Measurements from ENCODE around the gene BBS2. TPM values are rescaled to one million over a fixed set of nuclear protein-coding genes. Genes with fewer than 3 reads are reported as not detected.
A peak's percentile ranks its signal among the peaks of the same experiment; 100 is the strongest.

Gene BBS2
- total and polyA plus RNA-seq, 10 donors = 22.9 to 70.3 (median 50.4) TPM

DNA sequence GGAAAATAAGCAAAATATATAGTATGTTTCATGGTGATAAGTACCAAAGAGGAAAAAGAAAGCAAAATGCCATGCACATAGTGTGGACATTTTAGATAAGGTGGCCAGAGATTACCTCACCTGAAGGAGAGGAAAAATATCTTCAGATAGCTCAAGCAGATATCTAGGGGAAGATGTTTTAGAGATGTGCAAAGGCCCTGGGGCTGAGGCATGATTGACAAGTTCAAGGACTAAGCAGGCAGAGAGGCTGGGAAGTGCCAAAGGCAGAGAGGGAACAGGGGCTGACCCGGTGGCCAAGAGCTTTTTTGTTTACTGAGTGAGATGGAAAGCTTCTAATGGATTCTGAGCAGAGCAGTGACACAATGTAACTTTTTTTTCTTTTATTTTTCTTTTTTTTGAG lies 40.6 kb upstream of the BBS2 start:
- H3K9me3 ChIP-seq = no peaks in the 10 kb centered on the region
- intact Hi-C loops (cut with DNase I; ENCODE audit: low total_unique reads) = no loop called here
- no peaks in the 10 kb centered on the region for H3K36me3 ChIP-seq
- DNase-seq = no peak
- WGBS, 5 donors = 41 to 82% (median 73%) methylated on average over 1 of the region's 1 CpG
- H3K4me3 ChIP-seq = no peak overlapping the region
- no peaks in the 10 kb centered on the region for H3K4me1 ChIP-seq
- TF ChIP-seq POLR2AphosphoS5 (IDR thresholded peaks at IDR 0.05) (no peak), CTCF (IDR thresholded peaks at IDR 0.05 in 8 of 11, conservative IDR thresholded peaks at IDR 0.05 in 3 of 11) (no peak), POLR2A (IDR thresholded peaks at IDR 0.05) (no peak)
- H3K27ac ChIP-seq = no peak overlapping the region
- peaks cover 0 to 23% (median 0%) of the 10 kb centered on the region in 7 donors for H3K27me3 ChIP-seq (replicated peaks in 1 of 7)

GRCh38 chr16:56559109-56559508 lies 39.3 kb upstream of the BBS2 start:
- 79 to 99% (median 87%) methylated on average over 4 of the region's 4 CpGs for WGBS, 5 donors
- no peak overlapping the region for H3K27ac ChIP-seq
- no peaks in the 10 kb centered on the region for H3K36me3 ChIP-seq
- intact Hi-C loops (cut with DNase I; ENCODE audit: low total_unique reads) = no loop called here
- no peaks in the 10 kb centered on the region for H3K9me3 ChIP-seq
- H3K4me1 ChIP-seq = no peaks in the 10 kb centered on the region
- TF ChIP-seq POLR2A (IDR thresholded peaks at IDR 0.05) (no peak), POLR2AphosphoS5 (IDR thresholded peaks at IDR 0.05) (no peak), CTCF (IDR thresholded peaks at IDR 0.05 in 8 of 11, conservative IDR thresholded peaks at IDR 0.05 in 3 of 11) (no peak)
- H3K4me3 ChIP-seq = no peak overlapping the region
- DNase-seq = no peak
- H3K27me3 ChIP-seq (replicated peaks in 1 of 7) = peaks cover 0 to 20% (median 0%) of the 10 kb centered on the region in 7 donors

- Histone ChIP-seq H3K4me3 (no peak overlapping the region), H3K27ac (no peak overlapping the region), H3K36me3 (no peaks in the 10 kb centered on the region), H3K27me3 (replicated peaks in 1 of 7) (peaks cover 0 to 25% (median 0%) of the 10 kb centered on the region in 7 donors), H3K4me1 (no peaks in the 10 kb centered on the region), H3K9me3 (no peaks in the 10 kb centered on the region)
- DNase-seq = no peak
- intact Hi-C loops (cut with DNase I; ENCODE audit: low total_unique reads) = no loop called here
- no peak for TF ChIP-seq POLR2AphosphoS5 (IDR thresholded peaks at IDR 0.05)
- 74 to 84% (median 82%) methylated on average over 6 to 8 of the region's 8 CpGs for WGBS, 5 donors
Observed at GRCh38 chr16:56558024-56558747, 38.4 kb upstream of the BBS2 start.

DNA sequence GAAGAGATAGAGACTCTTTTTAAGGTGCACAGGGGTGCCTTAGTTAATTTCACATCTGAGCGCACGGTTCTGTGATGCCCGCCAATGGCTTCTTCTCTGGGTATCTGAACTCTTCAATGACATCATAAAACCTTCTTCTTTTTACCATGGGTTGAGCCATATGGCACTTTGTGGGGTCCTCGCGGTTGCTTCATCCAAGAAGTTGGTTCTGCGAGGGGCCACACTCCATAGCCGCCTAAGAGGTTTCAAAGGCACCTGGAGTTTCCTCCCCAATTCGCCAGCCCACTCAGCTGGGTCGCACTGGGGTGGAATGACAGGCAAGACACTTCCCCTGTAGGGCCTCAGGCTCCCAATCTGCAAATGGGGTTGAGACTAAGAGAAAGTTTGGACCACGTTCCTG lies 34.6 kb upstream of the BBS2 start:
- peaks cover 0 to 11% (median 3%) of the 10 kb centered on the region in 6 donors for H3K4me1 ChIP-seq
- H3K36me3 ChIP-seq = no peaks in the 10 kb centered on the region
- H3K27me3 ChIP-seq (replicated peaks in 1 of 7) = peaks cover 0 to 25% (median 0%) of the 10 kb centered on the region in 7 donors
- intact Hi-C loops (cut with DNase I; ENCODE audit: low total_unique reads) = no loop called here
- H3K27ac ChIP-seq = no peak overlapping the region
- 84 to 93% (median 90%) methylated on average over 10 of the region's 10 CpGs for WGBS, 5 donors
- no peaks in the 10 kb centered on the region for H3K9me3 ChIP-seq
- no peak overlapping the region for H3K4me3 ChIP-seq
- peak; percentile 23 for DNase-seq
- TF ChIP-seq CTCF (IDR thresholded peaks at IDR 0.05 in 8 of 11, conservative IDR thresholded peaks at IDR 0.05 in 3 of 11) (no peak), POLR2AphosphoS5 (IDR thresholded peaks at IDR 0.05) (no peak), POLR2A (IDR thresholded peaks at IDR 0.05) (no peak)
